ENCODE data around the gene LCP1.

Gene LCP1

DNA sequence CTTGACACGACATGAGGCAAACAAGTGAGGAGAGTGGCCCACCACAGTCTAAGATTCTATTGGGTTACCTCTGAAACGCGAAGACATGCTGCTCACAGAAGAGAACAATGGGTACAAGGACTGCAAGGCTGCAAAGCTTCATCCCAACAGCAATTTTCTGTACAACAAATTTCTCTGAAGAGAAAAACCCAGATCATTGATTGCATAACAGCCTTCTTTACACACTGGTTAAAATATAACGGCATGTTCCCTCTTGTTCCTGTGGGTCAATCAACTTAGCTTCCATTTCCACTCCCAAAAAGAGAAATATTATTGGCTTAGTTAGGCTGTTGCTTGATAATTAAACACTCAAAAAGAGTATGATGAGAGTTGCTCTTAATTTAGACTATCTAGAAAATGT, 77.1 kb downstream of the LCP1 start, which contains the start of gene CPB2:
Gene CPB2, minus strand, starts transcription at position 166 of the 400 bp plus-strand sequence. Its CDS starts 24 bp downstream, at position 142.
- Histone ChIP-seq H3K4me3 (ENCODE audit: low read length) (no peak within 1 kb of the TSS), H3K9me3 (replicated peaks; ENCODE audit: low read length) (no peaks in the 10 kb centered on the region), H3K4me2 (ENCODE audit: low read length) (no peak within 1 kb of the TSS), H3K27me3 (ENCODE audit: control insufficient read depth, insufficient read depth, low read length) (peaks cover 8% of the 10 kb centered on the region), H3K4me1 (ENCODE audit: control insufficient read depth, insufficient read depth, low read length) (peaks cover 2% of the 10 kb centered on the region), H3K9ac (ENCODE audit: low read depth, low read length) (no peak within 1 kb of the TSS), H3K36me3 (ENCODE audit: insufficient read depth, low read length) (no peaks in the 10 kb centered on the region)

DNA sequence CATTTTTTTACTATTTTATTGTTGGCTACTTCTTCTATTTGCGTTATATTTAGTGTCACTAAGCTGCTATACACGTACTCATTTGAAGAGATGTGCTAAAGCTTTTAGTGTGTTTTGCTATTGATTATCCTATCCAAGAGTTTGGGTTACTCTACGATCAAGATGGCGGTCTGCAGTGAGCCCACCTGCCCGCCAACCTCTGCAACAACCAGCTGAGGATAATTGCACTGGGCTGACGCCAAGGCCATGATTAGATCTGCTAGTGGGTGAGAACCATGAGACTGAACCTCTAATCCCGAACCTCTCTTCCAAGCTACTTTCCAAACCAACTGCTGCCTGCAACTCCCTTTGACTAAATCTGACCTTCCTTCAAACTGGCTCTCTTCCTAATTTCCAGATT, 78.9 kb downstream of the LCP1 start:
- peaks cover 4% of the 10 kb centered on the region for H3K27me3 ChIP-seq (ENCODE audit: control insufficient read depth, insufficient read depth, low read length)
- H3K4me1 ChIP-seq (ENCODE audit: control insufficient read depth, insufficient read depth, low read length), result peaks cover 2% of the 10 kb centered on the region
- H3K36me3 ChIP-seq (ENCODE audit: insufficient read depth, low read length), result no peaks in the 10 kb centered on the region
- no peak overlapping the region for H3K9ac ChIP-seq (ENCODE audit: low read depth, low read length)
- no peak overlapping the region for H3K4me3 ChIP-seq (ENCODE audit: low read length)
- no peaks in the 10 kb centered on the region for H3K9me3 ChIP-seq (replicated peaks; ENCODE audit: low read length)
- no peak overlapping the region for H3K4me2 ChIP-seq (ENCODE audit: low read length)

DNA sequence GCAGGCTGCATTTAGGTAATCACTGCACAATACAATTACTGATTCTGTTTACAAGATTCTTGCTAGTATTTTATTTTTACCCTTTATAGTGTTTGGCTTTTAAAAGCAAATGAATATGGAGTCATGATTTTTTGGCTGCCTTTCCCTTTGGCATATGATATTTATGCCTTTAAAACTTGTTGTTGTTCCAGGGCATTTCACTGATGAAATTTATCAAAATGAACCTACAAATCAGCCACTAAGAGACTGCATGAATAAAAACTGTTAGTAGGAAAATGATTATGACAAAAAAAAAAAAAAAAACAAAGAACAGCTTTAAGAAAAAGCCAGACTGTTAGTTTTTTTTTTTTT, 79.7 kb downstream of the LCP1 start:
- Histone ChIP-seq H3K4me3 (ENCODE audit: low read length) (no peak overlapping the region), H3K9ac (ENCODE audit: low read depth, low read length) (no peak overlapping the region), H3K27me3 (ENCODE audit: control insufficient read depth, insufficient read depth, low read length) (peaks cover 4% of the 10 kb centered on the region), H3K9me3 (replicated peaks; ENCODE audit: low read length) (no peaks in the 10 kb centered on the region), H3K36me3 (ENCODE audit: insufficient read depth, low read length) (no peaks in the 10 kb centered on the region), H3K4me1 (ENCODE audit: control insufficient read depth, insufficient read depth, low read length) (peaks cover 3% of the 10 kb centered on the region), H3K4me2 (ENCODE audit: low read length) (no peak overlapping the region)

DNA sequence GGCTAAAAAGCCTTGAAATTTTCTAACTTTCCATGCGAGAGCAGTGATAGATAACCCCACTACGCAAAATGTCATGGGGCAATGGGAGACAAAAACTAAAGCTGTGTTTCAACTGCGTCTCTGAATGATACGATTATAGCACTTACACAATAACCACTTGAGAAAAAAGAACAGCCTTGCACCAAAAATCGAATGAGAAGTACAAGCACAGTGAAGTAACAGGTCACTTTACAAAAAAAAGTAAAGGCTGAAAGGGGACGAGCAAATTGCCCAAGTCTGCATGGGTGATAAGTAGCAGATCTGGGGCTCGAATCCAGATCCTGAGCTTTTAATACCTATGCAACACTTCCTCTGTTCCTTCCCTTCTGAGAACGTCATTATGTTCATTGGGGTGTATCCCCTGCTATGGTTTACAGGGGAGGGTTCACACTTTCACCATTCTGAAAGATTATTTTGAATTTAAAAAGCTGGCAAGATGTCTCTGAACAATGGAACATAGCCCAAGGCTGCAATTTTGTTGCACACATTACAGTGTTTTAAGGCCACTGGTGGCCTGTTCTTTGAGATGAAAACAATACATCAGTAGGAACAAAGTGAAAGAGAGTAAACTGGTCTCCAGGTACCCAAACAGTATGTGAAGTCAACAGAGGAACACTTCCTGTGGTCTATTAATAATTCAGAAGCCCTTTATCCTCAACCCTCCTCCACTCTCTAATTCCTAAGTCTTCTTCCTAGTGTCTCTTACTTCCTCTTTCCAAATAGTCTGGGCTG, 80.3 kb downstream of the LCP1 start:
- H3K4me1 ChIP-seq (ENCODE audit: control insufficient read depth, insufficient read depth, low read length), result peaks cover 7% of the 10 kb centered on the region
- no peaks in the 10 kb centered on the region for H3K36me3 ChIP-seq (ENCODE audit: insufficient read depth, low read length)
- H3K9me3 ChIP-seq (replicated peaks; ENCODE audit: low read length), result no peaks in the 10 kb centered on the region
- H3K9ac ChIP-seq (ENCODE audit: low read depth, low read length), result no peak overlapping the region
- H3K4me3 ChIP-seq (ENCODE audit: low read length), result no peak overlapping the region
- no peaks in the 10 kb centered on the region for H3K27me3 ChIP-seq (ENCODE audit: control insufficient read depth, insufficient read depth, low read length)
- H3K4me2 ChIP-seq (ENCODE audit: low read length), result no peak overlapping the region

DNA sequence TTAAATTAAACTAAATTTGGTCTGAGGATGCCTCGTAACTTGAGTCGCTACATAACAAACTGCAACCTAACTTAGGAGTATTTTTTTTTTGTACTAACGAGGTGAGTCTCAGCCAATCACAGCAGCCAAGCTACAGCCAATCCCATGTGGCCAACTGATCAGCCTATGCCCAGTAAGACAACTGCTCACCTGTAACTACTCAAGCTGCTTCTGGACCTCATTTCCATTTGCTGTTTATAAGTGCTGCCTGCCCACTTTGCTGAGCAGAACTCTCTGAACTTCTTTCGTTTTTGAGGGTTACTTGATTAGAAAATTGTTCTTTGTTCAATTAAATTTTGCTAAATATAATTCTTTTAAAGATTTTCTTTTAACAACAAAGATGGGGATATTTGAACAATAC, 81.0 kb downstream of the LCP1 start:
- no peak overlapping the region for H3K9ac ChIP-seq (ENCODE audit: low read depth, low read length)
- no peak overlapping the region for H3K4me2 ChIP-seq (ENCODE audit: low read length)

DNA sequence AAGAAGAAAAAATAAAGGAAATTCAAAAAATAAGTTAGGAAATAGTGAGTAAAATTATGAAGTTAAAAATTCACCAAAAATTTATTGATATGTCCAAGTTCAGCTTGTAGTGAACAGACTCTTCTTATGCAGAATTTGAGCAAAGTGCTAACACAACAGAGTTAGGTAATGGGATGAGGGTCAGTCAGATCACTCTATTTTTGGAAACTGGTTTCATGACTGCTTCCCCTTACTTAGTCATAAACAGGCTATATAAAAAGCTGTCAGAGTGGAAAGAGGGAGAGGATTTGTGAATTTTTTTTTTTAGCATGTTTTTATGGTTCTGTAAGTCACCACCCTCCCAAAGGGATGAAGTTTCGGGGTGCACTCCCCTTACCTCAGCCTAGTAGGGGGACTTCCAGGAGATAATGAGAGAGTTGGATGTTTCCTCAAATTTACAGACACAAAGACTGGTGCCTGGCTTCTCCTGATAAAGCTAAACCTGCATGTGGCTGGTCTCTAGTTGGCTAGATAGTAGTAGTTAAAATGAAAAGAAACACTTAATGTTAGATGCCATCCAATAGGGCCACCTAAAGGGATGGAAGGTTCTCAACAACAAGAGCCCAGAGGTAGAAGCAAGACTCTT, 81.7 kb downstream of the LCP1 start:
- no peaks in the 10 kb centered on the region for H3K36me3 ChIP-seq (ENCODE audit: insufficient read depth, low read length)

More for the DNA sequence above, 81.0 kb downstream of the LCP1 start:
- no peaks in the 10 kb centered on the region for H3K9me3 ChIP-seq (replicated peaks; ENCODE audit: low read length)
- no peaks in the 10 kb centered on the region for H3K27me3 ChIP-seq (ENCODE audit: control insufficient read depth, insufficient read depth, low read length)
- H3K36me3 ChIP-seq (ENCODE audit: insufficient read depth, low read length), result no peaks in the 10 kb centered on the region
- peaks cover 7% of the 10 kb centered on the region for H3K4me1 ChIP-seq (ENCODE audit: control insufficient read depth, insufficient read depth, low read length)
- no peak overlapping the region for H3K4me3 ChIP-seq (ENCODE audit: low read length)

DNA sequence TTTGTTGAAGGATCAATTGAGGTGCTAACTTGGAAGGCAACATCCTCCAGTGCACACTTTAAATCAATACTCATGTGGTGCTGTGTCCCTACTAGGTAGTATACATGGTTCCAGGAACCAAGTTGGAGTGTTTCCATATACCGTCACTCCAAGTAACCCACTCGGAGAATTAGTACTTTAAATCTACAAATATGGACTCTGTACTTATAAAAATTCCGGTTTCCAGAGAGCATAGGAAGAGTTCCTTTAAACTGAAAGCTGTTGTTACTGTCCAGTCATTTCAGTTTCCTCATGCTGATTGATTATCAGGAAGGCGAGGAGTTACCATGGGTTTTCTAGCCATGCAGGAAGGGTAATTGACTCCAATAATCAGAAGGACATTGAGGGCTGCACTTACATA, 84.3 kb downstream of the LCP1 start:
- Histone ChIP-seq H3K4me3 (ENCODE audit: low read length) (no peak overlapping the region), H3K4me1 (ENCODE audit: control insufficient read depth, insufficient read depth, low read length) (peaks cover 7% of the 10 kb centered on the region), H3K36me3 (ENCODE audit: insufficient read depth, low read length) (no peaks in the 10 kb centered on the region), H3K9me3 (replicated peaks; ENCODE audit: low read length) (no peaks in the 10 kb centered on the region), H3K9ac (ENCODE audit: low read depth, low read length) (no peak overlapping the region), H3K4me2 (ENCODE audit: low read length) (no peak overlapping the region), H3K27me3 (ENCODE audit: control insufficient read depth, insufficient read depth, low read length) (peaks cover 6% of the 10 kb centered on the region)

More for the DNA sequence above, 81.7 kb downstream of the LCP1 start:
- Histone ChIP-seq H3K4me2 (ENCODE audit: low read length) (no peak overlapping the region), H3K9ac (ENCODE audit: low read depth, low read length) (no peak overlapping the region), H3K9me3 (replicated peaks; ENCODE audit: low read length) (no peaks in the 10 kb centered on the region), H3K27me3 (ENCODE audit: control insufficient read depth, insufficient read depth, low read length) (no peaks in the 10 kb centered on the region), H3K4me3 (ENCODE audit: low read length) (no peak overlapping the region), H3K4me1 (ENCODE audit: control insufficient read depth, insufficient read depth, low read length) (peaks cover 7% of the 10 kb centered on the region)

DNA sequence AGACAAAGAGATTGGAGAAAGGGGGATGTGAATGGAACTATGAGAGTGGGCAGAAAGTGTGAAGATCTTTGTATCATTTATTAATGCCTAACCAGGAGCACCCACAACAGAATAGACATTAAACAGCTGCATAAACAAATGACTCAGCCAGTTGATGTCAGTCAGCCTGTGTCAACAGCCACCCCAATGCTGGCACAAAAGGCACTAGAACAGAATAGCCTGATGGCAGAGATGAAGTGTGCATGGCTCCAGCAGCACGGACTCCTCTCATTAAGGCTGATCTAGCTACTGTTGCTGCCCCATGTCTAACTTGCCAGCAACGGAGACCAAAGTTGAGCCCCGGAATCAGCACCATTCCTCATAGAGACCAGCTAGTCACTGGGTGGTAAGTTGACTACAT, 85.0 kb downstream of the LCP1 start:
- H3K4me3 ChIP-seq (ENCODE audit: low read length), result no peak overlapping the region
- peaks cover 13% of the 10 kb centered on the region for H3K27me3 ChIP-seq (ENCODE audit: control insufficient read depth, insufficient read depth, low read length)
- peaks cover 7% of the 10 kb centered on the region for H3K4me1 ChIP-seq (ENCODE audit: control insufficient read depth, insufficient read depth, low read length)
- no peak overlapping the region for H3K9ac ChIP-seq (ENCODE audit: low read depth, low read length)
- no peaks in the 10 kb centered on the region for H3K36me3 ChIP-seq (ENCODE audit: insufficient read depth, low read length)
- no peak overlapping the region for H3K4me2 ChIP-seq (ENCODE audit: low read length)
- no peaks in the 10 kb centered on the region for H3K9me3 ChIP-seq (replicated peaks; ENCODE audit: low read length)

DNA sequence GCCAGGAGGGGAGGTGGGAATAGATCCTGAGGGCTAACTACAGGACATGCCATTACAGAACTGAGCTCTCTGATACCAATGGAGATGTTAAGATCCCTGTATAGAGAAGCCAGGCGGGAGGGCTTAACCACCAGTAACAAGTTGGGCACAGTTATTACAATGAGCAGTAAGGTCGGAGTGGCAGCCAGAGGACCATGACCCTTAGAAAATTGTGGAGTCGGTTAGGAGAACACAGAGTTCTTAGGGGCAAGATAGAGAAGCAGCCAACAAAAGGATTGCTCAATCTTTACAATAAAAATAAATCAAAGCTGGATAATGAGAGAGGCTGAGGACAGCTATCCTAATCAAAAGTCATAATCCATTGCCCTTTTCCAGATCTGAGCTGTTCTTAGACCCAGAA, 87.5 kb downstream of the LCP1 start:
- H3K27me3 ChIP-seq (ENCODE audit: control insufficient read depth, insufficient read depth, low read length), result peaks cover 19% of the 10 kb centered on the region
- no peak overlapping the region for H3K4me3 ChIP-seq (ENCODE audit: low read length)
- no peak overlapping the region for H3K4me2 ChIP-seq (ENCODE audit: low read length)
- H3K9me3 ChIP-seq (replicated peaks; ENCODE audit: low read length), result no peaks in the 10 kb centered on the region
- peaks cover 5% of the 10 kb centered on the region for H3K4me1 ChIP-seq (ENCODE audit: control insufficient read depth, insufficient read depth, low read length)
- no peak overlapping the region for H3K9ac ChIP-seq (ENCODE audit: low read depth, low read length)
- no peaks in the 10 kb centered on the region for H3K36me3 ChIP-seq (ENCODE audit: insufficient read depth, low read length)

DNA sequence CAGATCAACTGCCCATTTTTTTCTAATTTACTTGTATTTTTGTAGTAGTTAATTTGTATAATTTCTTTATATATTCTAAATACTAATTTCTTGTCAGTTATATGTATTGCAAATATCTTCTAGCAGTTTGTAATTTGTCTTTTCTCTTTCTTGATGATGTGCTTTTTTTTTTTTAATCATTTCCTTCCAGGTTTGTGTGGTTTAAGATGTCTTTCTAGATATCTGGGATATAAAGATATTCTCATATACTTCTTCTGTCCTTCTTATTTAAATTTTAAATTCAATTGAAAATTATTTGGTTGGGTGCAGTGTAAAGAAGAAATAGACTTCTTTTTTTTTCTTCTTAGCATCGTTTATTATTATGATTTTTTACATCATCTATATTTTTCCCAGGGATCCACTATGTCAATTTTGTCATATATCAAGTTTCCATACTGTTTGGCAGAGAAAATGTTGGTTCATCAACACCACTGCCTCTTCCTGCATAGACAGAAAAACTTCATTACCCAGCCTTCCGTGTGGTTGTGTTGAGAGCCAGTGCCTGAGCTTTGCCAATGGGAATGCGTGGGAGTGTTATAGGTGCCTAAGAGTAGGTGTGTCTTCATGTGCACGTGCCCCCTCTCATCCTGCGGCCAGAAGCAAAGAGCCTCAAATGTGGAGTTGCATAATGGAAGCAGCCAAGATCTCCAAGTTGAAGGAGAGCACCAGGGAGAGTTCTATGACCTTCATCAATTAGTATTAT, 93.0 kb downstream of the LCP1 start:
- no peak overlapping the region for H3K4me3 ChIP-seq (ENCODE audit: low read length)
- no peak overlapping the region for H3K4me2 ChIP-seq (ENCODE audit: low read length)
- H3K4me1 ChIP-seq (ENCODE audit: control insufficient read depth, insufficient read depth, low read length), result no peaks in the 10 kb centered on the region
- H3K9ac ChIP-seq (ENCODE audit: low read depth, low read length), result no peak overlapping the region
- H3K36me3 ChIP-seq (ENCODE audit: insufficient read depth, low read length), result no peaks in the 10 kb centered on the region
- peaks cover 13% of the 10 kb centered on the region for H3K27me3 ChIP-seq (ENCODE audit: control insufficient read depth, insufficient read depth, low read length)
- no peaks in the 10 kb centered on the region for H3K9me3 ChIP-seq (replicated peaks; ENCODE audit: low read length)

DNA sequence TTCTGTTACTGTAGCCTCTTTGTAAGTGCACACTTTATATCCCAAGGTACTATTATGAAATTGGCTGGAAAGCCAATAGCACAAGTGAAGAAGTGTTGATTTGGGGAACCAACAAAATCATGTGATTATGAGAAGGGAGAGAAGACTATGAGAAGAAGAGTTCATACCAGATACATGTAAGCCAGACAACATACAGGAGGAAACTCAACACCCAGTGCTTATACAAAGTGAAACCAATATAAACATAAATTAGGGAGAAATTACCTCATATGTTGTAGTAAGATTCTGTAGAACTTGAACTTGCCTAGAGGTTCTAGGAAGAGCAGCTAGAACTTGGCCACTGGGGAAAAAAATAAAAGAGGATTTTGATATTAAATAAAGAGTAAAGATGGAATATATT, 94.5 kb downstream of the LCP1 start:
- no peak overlapping the region for H3K4me3 ChIP-seq (ENCODE audit: low read length)
- H3K9me3 ChIP-seq (replicated peaks; ENCODE audit: low read length), result no peaks in the 10 kb centered on the region
- H3K27me3 ChIP-seq (ENCODE audit: control insufficient read depth, insufficient read depth, low read length), result peaks cover 15% of the 10 kb centered on the region
- H3K36me3 ChIP-seq (ENCODE audit: insufficient read depth, low read length), result no peaks in the 10 kb centered on the region
- no peak overlapping the region for H3K4me2 ChIP-seq (ENCODE audit: low read length)
- no peak overlapping the region for H3K9ac ChIP-seq (ENCODE audit: low read depth, low read length)
- no peaks in the 10 kb centered on the region for H3K4me1 ChIP-seq (ENCODE audit: control insufficient read depth, insufficient read depth, low read length)

All from skeletal muscle satellite cell (primary cell).